BJ (cell line): ENCODE results near the gene DUS2. TPM values are rescaled to one million over a fixed set of nuclear protein-coding genes. Genes with fewer than 3 reads are reported as not detected.

Source experiments
- CTCF ChIA-PET: fragments of 350-600 bp; formaldehyde crosslinking; extraction: SDS; loops from one replicate; lab custom pipeline; 2021; ENCODE audit warnings: antibody characterized with exemption, inconsistent platforms; lab: Yijun Ruan, JAX
- POLR2A ChIA-PET: fragments of 300-600 bp; sonication (Branson Sonifier 250); formaldehyde crosslinking; extraction: SDS; loops from one replicate; lab custom pipeline; 2021; ENCODE audit warnings: antibody characterized with exemption; lab: Charles Lee
- DNase-seq: peaks from one replicate; pipeline ENCODE4 v3.0.0-alpha.2; 2011; ENCODE audit warnings: low read depth
- H3K27me3 ChIP-seq: 2 replicates; pipeline ENCODE4 v1.6.0; 2011; ENCODE audit warnings: low read length; ENCODE audit not compliant: control insufficient read depth, insufficient read depth
- H3K36me3 ChIP-seq: 2 replicates; pipeline ENCODE4 v1.5.1; 2011; ENCODE audit warnings: low read length; ENCODE audit not compliant: control insufficient read depth, insufficient read depth
- H3K4me3 ChIP-seq: 2 replicates; pipeline ENCODE4 v1.5.1; 2011; ENCODE audit warnings: low read depth, mild to moderate bottlenecking, control low read depth, low read length
- CTCF ChIP-seq: IDR thresholded peaks from 2 replicates; pipeline ENCODE4 v1.5.1; 2011; ENCODE audit warnings: low read depth, mild to moderate bottlenecking, control low read depth, inconsistent platforms, low read length, moderate library complexity; ENCODE audit not compliant: insufficient read depth
- polyA plus RNA-seq: library from polyadenylated mRNA; depleted of rRNA; stranded (reverse); fragments of >200 nt; gene quantifications from 2 replicates; pipeline ENCODE4 v1.2.3, GENCODE V29; 2011

The DUS2 gene
- polyA plus RNA-seq, 1 experiment, result 18.3 TPM

DNA sequence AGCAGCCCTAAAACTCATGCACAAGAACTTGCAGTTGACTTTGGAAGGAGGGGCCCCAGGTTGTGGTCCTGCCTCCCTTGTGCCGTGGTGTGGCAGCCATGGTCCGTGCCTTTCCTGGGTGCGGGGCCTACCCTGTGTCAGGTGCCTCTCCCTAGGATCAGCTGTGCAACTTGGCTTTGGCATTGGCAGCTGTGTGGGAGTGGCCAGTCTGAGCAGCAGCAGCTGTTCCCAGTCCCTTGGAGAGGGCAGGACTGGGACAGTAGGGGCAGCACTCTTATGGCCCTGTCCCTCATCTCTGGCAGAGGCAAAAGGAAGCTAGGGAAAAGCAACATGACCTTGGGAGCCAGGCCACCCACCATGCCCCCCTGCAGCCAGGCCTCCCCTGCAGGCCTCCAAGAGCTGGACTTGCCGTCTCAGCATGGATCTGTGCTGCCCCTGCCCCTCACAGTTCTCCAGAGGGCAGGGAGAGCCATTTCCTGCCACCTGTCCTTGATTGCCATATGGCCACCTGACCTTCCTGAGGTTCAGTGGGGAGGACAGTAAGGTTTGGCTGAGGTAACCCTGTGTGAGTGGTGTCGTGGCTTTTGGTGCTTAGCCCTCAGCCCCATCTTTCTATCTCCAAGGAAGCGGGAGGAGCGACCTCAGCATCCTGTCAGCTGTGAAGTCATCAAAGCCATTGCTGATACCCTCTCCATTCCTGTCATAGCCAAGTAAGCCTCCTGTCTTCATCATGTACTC, 46.6 kb downstream of the DUS2 start:
- TF ChIP-seq CTCF, result no peak
- Histone ChIP-seq H3K4me3 (no peak overlapping the region), H3K36me3 (peaks cover 9% of the 10 kb centered on the region), H3K27me3 (no peaks in the 10 kb centered on the region)
- POLR2A ChIA-PET, result no interaction called here
- no peak for DNase-seq
- CTCF ChIA-PET, result interaction anchor here (0.9 to 1.2 kb wide), 4 partner anchors 14 to 66 kb away, joined by 3 to 4 read pairs (median 4); partner anchors contain the start of gene NFATC3

DNA sequence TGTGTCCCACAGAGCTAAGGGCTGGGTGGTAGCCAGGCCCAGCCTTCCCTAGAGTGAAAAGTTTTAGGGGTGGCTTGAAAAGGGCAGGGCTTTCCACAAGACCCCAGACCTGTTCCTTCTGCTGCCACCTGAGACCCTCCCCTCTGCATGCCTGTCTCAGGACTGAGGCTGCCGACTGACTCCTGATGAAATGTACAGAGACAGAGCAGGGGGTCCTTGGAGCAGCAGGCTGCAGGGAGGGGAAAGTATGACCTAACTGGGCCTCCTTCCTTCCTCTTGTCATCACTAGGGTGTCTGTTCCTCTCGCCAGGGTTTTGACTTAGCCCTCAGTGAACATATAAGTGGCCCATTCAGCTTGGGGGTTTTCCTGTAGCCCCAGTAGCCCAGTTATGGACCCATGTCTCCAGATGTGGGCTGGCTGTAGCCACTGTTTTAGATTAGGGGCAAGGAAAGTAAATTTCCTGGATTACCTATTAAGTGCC, 47.2 kb downstream of the DUS2 start:
- H3K36me3 ChIP-seq, result peaks cover 12% of the 10 kb centered on the region
- no peak for TF ChIP-seq CTCF
- CTCF ChIA-PET, result no interaction called here
- POLR2A ChIA-PET, result no interaction called here
- DNase-seq, result no peak
- H3K27me3 ChIP-seq, result no peaks in the 10 kb centered on the region
- H3K4me3 ChIP-seq, result no peak overlapping the region

- Histone ChIP-seq H3K4me3 (no peak overlapping the region), H3K27me3 (no peaks in the 10 kb centered on the region), H3K36me3 (peaks cover 12% of the 10 kb centered on the region)
- no peak for DNase-seq
- TF ChIP-seq CTCF, result no peak
- POLR2A ChIA-PET, result interaction anchor here (0.6 kb wide), 1 partner anchor 147 kb away, joined by 9 read pairs; no protein-coding TSS in a partner anchor
- CTCF ChIA-PET, result interaction anchor here (0.7 to 1.8 kb wide), 3 partner anchors 13 to 157 kb away, joined by 3 to 10 read pairs (median 5); no protein-coding TSS in a partner anchor
Measured at GRCh38 chr16:68070806-68071517, 47.9 kb downstream of the DUS2 start.

DNA sequence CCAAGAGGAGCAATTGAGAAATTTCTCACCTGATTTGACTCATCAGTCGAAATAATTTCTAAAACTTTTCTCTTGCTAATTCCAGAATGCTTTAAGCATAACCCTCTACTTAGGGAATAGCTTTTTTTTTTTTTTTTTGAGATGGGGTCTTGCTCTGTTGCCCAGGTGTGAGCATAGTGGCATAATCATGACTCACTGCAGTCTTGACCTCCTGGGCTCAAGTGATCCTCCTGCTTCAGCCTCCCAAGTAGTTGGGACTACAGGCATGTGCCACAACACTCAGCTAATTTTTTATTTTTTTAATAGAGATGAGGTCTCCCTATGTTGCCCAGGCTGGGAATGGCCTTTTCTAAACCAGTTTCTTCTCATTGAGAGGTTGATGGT, 48.4 kb downstream of the DUS2 start:
- POLR2A ChIA-PET, result interaction anchor here (0.6 kb wide), 1 partner anchor 146 kb away, joined by 9 read pairs; no protein-coding TSS in a partner anchor
- Histone ChIP-seq H3K36me3 (peaks cover 12% of the 10 kb centered on the region), H3K27me3 (no peaks in the 10 kb centered on the region), H3K4me3 (no peak overlapping the region)
- TF ChIP-seq CTCF, result no peak
- CTCF ChIA-PET, result interaction anchor here (1.4 to 1.8 kb wide), 2 partner anchors 13 to 31 kb away, joined by 5 to 10 read pairs; no protein-coding TSS in a partner anchor
- no peak for DNase-seq
